Measurements from ENCODE around the gene RABGAP1L. TPM values are rescaled to one million over a fixed set of nuclear protein-coding genes. Genes with fewer than 3 reads are reported as not detected.

The RABGAP1L gene
- total RNA-seq, 2 donors from 2014 or later = 51.4 to 124 TPM

DNA sequence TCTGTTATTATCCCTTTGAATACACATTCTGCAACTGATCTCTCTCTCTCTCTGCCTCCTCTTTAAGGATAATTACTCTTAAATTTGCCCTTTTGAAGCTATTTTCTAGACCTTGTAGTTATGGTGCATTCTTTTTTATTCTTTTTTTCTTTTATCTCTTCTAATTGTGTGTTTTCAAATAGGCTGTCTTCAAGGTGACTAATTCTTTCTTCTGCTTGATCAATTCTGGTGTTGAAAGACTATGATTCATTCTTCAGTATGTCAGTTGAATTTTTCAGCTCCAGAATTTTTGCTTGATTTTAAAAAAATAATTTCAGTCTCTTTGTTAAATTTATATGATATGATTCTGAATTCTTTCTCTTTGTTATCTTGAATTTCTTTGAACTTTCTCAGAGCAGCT, 192.8 kb downstream of the RABGAP1L start:
- no peaks in the 10 kb centered on the region for H3K27me3 ChIP-seq
- ATAC-seq (no peak), DNase-seq (no peak)
- no peak for TF ChIP-seq POLR2A (IDR thresholded peaks at IDR 0.05)
- TF ChIP-seq, protein P1, sequence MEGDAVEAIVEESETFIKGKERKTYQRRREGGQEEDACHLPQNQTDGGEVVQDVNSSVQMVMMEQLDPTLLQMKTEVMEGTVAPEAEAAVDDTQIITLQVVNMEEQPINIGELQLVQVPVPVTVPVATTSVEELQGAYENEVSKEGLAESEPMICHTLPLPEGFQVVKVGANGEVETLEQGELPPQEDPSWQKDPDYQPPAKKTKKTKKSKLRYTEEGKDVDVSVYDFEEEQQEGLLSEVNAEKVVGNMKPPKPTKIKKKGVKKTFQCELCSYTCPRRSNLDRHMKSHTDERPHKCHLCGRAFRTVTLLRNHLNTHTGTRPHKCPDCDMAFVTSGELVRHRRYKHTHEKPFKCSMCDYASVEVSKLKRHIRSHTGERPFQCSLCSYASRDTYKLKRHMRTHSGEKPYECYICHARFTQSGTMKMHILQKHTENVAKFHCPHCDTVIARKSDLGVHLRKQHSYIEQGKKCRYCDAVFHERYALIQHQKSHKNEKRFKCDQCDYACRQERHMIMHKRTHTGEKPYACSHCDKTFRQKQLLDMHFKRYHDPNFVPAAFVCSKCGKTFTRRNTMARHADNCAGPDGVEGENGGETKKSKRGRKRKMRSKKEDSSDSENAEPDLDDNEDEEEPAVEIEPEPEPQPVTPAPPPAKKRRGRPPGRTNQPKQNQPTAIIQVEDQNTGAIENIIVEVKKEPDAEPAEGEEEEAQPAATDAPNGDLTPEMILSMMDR (IDR thresholded peaks at IDR 0.05) = no peak
- H3K4me1 ChIP-seq = no peaks in the 10 kb centered on the region
- no peaks in the 10 kb centered on the region for H3K36me3 ChIP-seq (replicated peaks in 1 of 2; ENCODE audit: insufficient read depth in 1 of 2, low read depth in 2 of 2)
- intact Hi-C loops (cut with DNase I) = no loop called here
- no peak overlapping the region for H3K4me3 ChIP-seq
- H3K9me3 ChIP-seq = no peaks in the 10 kb centered on the region
- H3K27ac ChIP-seq = no peak overlapping the region

- WGBS, 2 donors = 90 to 92% methylated on average over 3 of the region's 3 CpGs
- Histone ChIP-seq H3K9me3 (no peaks in the 10 kb centered on the region), H3K27me3 (no peaks in the 10 kb centered on the region), H3K4me3 (no peak overlapping the region), H3K27ac (no peak overlapping the region), H3K4me1 (no peaks in the 10 kb centered on the region), H3K36me3 (replicated peaks in 1 of 2; ENCODE audit: insufficient read depth in 1 of 2, low read depth in 2 of 2) (no peaks in the 10 kb centered on the region)
- DNase-seq (no peak), ATAC-seq (no peak)
- no peak for TF ChIP-seq POLR2A (IDR thresholded peaks at IDR 0.05)
- TF ChIP-seq, protein P1 (IDR thresholded peaks at IDR 0.05) = no peak
- intact Hi-C loops (cut with DNase I) = no loop called here
These were observed 193.7 kb downstream of the RABGAP1L start for GRCh38 chr1:174352883-174353608.

- Histone ChIP-seq H3K4me1 (peaks cover 15% of the 10 kb centered on the region), H3K36me3 (replicated peaks in 1 of 2; ENCODE audit: insufficient read depth in 1 of 2, low read depth in 2 of 2) (no peaks in the 10 kb centered on the region), H3K27ac (no peak overlapping the region), H3K27me3 (no peaks in the 10 kb centered on the region), H3K9me3 (no peaks in the 10 kb centered on the region), H3K4me3 (no peak overlapping the region)
- DNase-seq (no peak), ATAC-seq (no peak)
- intact Hi-C loops (cut with DNase I) = no loop called here
- TF ChIP-seq, protein P1 (IDR thresholded peaks at IDR 0.05) = no peak
- TF ChIP-seq POLR2A (IDR thresholded peaks at IDR 0.05) = no peak
- WGBS, 2 donors = 67 to 79% methylated on average over 3 of the region's 3 CpGs
These were observed 199.0 kb downstream of the RABGAP1L start for GRCh38 chr1:174358344-174358743.

GRCh38 chr1:174358786-174359453, 199.6 kb downstream of the RABGAP1L start:
- Histone ChIP-seq H3K4me3 (no peak overlapping the region), H3K27ac (no peak overlapping the region), H3K27me3 (no peaks in the 10 kb centered on the region), H3K36me3 (replicated peaks in 1 of 2; ENCODE audit: insufficient read depth in 1 of 2, low read depth in 2 of 2) (no peaks in the 10 kb centered on the region), H3K4me1 (peaks cover 15% of the 10 kb centered on the region), H3K9me3 (no peaks in the 10 kb centered on the region)
- intact Hi-C loops (cut with DNase I) = no loop called here
- TF ChIP-seq, protein P1 (IDR thresholded peaks at IDR 0.05) = no peak
- no peak for TF ChIP-seq POLR2A (IDR thresholded peaks at IDR 0.05)
- peak in 2 of 4 donors; percentile 14 to 15 for DNase-seq
- no peak for ATAC-seq
- 53 to 55% methylated on average over 6 of the region's 6 CpGs for WGBS, 2 donors

All from body of pancreas (tissue), 4 donors.